Right ventricle myocardium inferior (tissue), 1 donor: Measurements from ENCODE around the gene AACS. TPM values are rescaled to one million over a fixed set of nuclear protein-coding genes. Genes with fewer than 3 reads are reported as not detected.

Experiments
- ATAC-seq: fragments of 200-7000 bp; cut with Tn5 transposase; one replicate; pipeline ENCODE4 v1.9.1; 2020; ENCODE audit warnings: mild to moderate bottlenecking, moderate library complexity
- DNase-seq: peaks from one replicate; pipeline ENCODE4 v3.0.0; 2021; ENCODE audit errors: missing footprints
- intact Hi-C: fragments of 100-400 bp; cut with DNase I; formaldehyde crosslinking; loops from one replicate; pipeline ENCODE4 v1.11.0; 2022
- total RNA-seq: library from RNA; stranded (reverse); fragmentation: NEBNext Ultra II Directional; extraction: Animal tissue kit (Norgen Biotek cat#: 25700); gene quantifications from one replicate; pipeline ENCODE4 v1.2.1, GENCODE V29; 2021
- donor health status: DM: no; HTN: yes; CAD: no; lungs with severe emphysema.

Gene AACS
- total RNA-seq, 1 donor from 2014 or later: 12.1 TPM

GRCh38 chr12:125186471-125187147 is 121.4 kb downstream of the AACS start:
- no peak for DNase-seq
- intact Hi-C loops: no loop called here
- no peak for ATAC-seq

DNA sequence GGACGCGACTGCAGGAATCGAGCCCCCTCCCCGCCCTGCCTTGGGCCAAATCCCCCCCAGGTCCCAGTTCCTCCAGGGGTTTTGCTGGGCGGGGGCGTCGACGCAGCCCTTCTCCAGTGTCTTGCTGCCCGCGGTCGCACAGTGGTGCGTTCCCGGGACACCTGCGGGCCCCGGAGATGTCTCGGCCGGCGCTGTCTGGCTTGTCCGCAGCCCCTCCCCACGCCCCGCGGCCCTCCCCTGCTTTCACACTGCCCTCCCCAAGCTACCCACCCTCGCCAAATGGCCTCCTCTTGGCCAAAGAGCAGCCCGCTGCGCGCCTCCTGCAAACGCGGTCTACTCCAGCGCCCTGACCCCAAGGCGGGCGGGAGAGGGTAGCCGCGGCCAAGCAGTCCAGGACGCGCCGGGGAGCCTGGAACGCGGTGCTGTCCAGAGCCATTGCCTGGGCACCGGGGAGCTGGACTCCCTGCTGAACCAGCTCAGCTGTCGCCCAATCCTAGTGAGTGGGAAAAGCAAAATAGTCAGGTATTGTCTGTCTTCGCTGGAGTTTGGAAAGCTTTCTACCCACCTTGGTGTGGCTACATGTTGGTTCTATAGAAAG is 122.0 kb downstream of the AACS start:
- DNase-seq: no peak
- intact Hi-C loops: no loop called here
- ATAC-seq: no peak

DNA sequence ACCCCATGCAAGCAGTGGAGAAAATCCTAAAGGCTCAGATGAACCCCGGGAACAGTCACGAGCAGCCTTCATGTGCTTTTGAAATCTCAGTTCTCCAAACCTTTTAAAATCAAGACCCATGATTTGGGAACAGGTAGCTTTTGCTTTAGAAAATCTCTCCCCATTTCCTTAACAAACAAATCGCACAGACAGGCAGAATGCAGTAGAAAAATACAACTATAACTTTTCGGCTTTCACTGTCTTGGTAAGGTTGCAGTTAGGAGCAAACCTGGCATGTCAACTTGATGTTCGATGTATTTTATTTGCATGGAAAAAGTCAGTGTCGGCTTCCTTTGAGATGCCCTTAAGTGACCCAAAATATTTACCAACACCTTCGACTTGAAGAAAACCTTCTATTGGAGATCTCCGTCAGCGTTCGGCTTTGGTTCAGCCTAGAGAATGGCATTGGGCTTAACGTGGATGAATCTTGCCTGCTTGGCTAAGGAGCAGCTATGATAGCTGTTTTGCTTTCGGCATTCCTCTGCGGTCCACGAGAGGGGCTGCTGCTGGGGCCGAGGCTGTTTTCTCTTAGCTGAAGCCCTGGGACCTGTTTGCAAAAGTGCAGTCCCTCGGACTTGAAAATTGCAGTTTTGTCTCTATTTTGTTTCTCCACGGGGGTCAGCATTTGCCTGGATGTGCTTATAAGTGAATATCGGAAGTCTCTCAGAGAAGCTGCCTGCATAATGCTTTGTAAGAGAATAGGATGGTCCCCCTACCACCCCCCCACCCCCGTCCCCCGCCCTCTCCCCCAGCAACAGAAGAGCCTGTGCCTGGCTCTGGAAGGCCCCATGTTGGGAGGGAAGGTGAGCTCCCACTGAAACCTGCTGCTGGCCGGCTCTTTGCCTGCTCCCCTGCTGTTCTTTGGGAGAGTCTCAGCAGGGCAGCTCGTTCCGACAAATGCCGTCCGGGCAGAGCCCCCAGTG is 122.8 kb downstream of the AACS start:
- intact Hi-C loops: no loop called here
- no peak for DNase-seq
- ATAC-seq: no peak

GRCh38 chr12:125189015-125189414 is 123.8 kb downstream of the AACS start:
- DNase-seq (no peak), ATAC-seq (no peak)
- intact Hi-C loops: no loop called here

DNA sequence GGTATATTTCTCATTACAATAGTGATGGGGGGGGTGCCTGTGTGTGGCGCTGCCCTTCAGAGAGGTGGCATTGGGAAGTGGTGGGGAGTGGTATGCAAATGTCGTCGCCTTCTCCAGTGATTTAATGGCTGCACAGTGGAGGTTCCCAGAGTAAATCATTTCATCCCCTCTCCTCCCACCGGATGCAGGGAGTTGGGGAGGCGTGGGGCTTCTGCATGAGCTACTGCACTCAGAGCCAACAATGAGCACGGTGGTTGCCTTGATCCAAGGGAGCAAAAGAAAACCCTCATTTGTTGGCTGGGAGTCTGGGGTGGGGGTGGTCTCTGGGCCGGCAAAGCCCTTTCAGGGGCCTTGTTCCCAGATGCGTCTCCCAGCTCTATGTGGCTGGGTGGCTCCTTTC is 124.3 kb downstream of the AACS start:
- ATAC-seq: no peak
- intact Hi-C loops: no loop called here
- no peak for DNase-seq

GRCh38 chr12:125191361-125192087 is 126.3 kb downstream of the AACS start:
- DNase-seq (no peak), ATAC-seq (no peak)
- intact Hi-C loops: no loop called here

DNA sequence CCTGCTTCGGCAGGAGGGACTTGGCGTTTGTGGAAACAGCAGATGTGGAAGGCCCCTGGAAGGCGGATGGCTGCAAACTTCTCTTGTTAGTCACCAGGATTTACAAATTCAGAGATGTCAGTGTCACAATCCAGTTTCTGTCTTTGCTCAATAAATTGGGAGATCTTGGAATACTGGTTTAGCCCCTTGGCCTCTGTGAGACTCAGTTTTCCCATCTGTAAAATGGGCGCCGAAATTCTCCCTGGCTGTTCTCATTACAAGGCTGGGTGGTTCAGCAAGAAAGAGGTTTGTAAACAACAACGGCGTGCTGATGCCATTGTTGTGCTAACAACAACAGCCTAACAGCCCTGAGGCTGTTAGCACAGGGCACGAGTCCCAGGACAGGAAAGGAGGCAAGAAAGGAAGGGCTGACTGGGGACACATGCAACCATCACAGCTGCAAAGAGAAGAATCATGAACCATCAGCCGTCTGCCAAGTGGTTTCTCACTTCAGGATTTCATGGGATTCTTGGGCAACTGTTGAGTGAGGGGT is 127.5 kb downstream of the AACS start:
- DNase-seq (no peak), ATAC-seq (no peak)
- intact Hi-C loops: no loop called here

Other genes with a start within 250 kb of the AACS start
- gene SCARB1, start 201.6 kb upstream of the AACS start, total RNA-seq: 14.1 TPM
- 1,199 TPM for gene UBC, start 150.8 kb upstream of the AACS start, total RNA-seq
- 6.2 TPM for gene DHX37, start 76.3 kb upstream of the AACS start, total RNA-seq
- 4.1 TPM for gene BRI3BP, start 71.8 kb upstream of the AACS start, total RNA-seq
- 6.8 TPM for gene TMEM132B, start 121.0 kb downstream of the AACS start, total RNA-seq